NCI-H2029 treated with DMSO at 0.1 percent for 48 hours (cell line): ENCODE results near the gene THBS4.
A peak's percentile ranks its signal among the peaks of the same experiment; 100 is the strongest.
"Not testable (repeated sequence)": the region's sequence is repeated elsewhere in the genome, so short reads cannot be mapped to it uniquely, and the experiment has no call there.

ENCODE experiments used
- DNase-seq: peaks from one replicate; lab custom pipeline; 2025; lab: John Stamatoyannopoulos, UW

THBS4 gene

GRCh38 chr5:80076131-80077050 is 41.2 kb downstream of the THBS4 start:
- DNase-seq = no peak

GRCh38 chr5:80077051-80077714 is 42.0 kb downstream of the THBS4 start:
- DNase-seq = no peak

GRCh38 chr5:80078921-80079320 is 43.8 kb downstream of the THBS4 start:
- DNase-seq = no peak

GRCh38 chr5:80082281-80082680 is 47.1 kb downstream of the THBS4 start:
- DNase-seq = no peak

- DNase-seq = peak; percentile 78
Measured at GRCh38 chr5:80082731-80083100, 47.6 kb downstream of the THBS4 start.

- peak; percentile 91 for DNase-seq
Measured at GRCh38 chr5:80083101-80083890, 48.1 kb downstream of the THBS4 start.

- DNase-seq = no peak
Measured at GRCh38 chr5:80090884-80091166, 55.7 kb downstream of the THBS4 start.

GRCh38 chr5:80091792-80092192 is 56.6 kb downstream of the THBS4 start:
- DNase-seq = peak; percentile 31

- no peak for DNase-seq
Measured at GRCh38 chr5:80092486-80093107, 57.4 kb downstream of the THBS4 start.

- DNase-seq = no peak
Measured at GRCh38 chr5:80093796-80094195, 58.6 kb downstream of the THBS4 start.

- DNase-seq = no peak
Measured at GRCh38 chr5:80094236-80094738, 59.1 kb downstream of the THBS4 start.

GRCh38 chr5:80097451-80097850 is 62.3 kb downstream of the THBS4 start:
- DNase-seq = no peak

- DNase-seq = no peak
Measured at GRCh38 chr5:80101993-80102392, 66.8 kb downstream of the THBS4 start.

GRCh38 chr5:80103371-80103770 is 68.2 kb downstream of the THBS4 start:
- DNase-seq = no peak

- no peak for DNase-seq
Measured at GRCh38 chr5:80105698-80106439, 70.7 kb downstream of the THBS4 start.

- DNase-seq = no peak
Measured at GRCh38 chr5:80106916-80107315, 71.8 kb downstream of the THBS4 start.

- DNase-seq = no peak
Measured at GRCh38 chr5:80109646-80110478, 74.7 kb downstream of the THBS4 start.

- DNase-seq = not testable (repeated sequence)
Measured at GRCh38 chr5:80111376-80111990, 76.3 kb downstream of the THBS4 start.

GRCh38 chr5:80114860-80115259 is 79.7 kb downstream of the THBS4 start:
- no peak for DNase-seq

GRCh38 chr5:80116000-80116399 is 80.9 kb downstream of the THBS4 start:
- DNase-seq = no peak
